HG03342 (cell line): ENCODE data around the gene SCO1.

ENCODE experiments used
- ATAC-seq: cut with Tn5 transposase; IDR thresholded peaks from one replicate; pipeline ENCODE4 v1.9.1; 2021; ENCODE audit warnings: mild to moderate bottlenecking, moderate library complexity; ENCODE audit not compliant: unreplicated experiment

The SCO1 gene

DNA sequence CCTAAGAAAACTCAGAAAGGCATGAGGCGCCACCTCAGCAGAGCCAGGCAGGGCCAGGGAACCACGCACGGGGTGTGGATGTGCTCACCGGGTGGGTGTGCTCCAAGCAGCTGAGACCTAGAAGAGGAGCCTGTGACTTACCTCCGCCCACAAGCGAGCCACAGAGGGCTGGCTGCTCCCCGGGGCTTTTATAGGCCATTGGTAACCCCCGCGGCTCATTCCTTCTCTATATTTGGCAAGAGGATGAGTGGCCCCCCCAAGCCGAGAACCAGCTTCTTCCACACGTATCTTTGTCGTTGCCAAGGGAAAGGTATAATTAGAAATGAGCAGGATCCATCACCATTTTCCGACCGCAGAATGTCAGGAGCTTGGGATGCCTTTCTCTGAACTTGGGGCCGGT is 40.2 kb downstream of the SCO1 start, which contains the start of gene MYH3:
TSS of gene MYH3 (minus strand) at position 162 of the 400 bp plus-strand sequence. CDS start 2,245 bp downstream, outside the sequence.
- ATAC-seq, result no peak

GRCh38 chr17:10653987-10654386 is 43.3 kb downstream of the SCO1 start:
- ATAC-seq, result no peak

DNA sequence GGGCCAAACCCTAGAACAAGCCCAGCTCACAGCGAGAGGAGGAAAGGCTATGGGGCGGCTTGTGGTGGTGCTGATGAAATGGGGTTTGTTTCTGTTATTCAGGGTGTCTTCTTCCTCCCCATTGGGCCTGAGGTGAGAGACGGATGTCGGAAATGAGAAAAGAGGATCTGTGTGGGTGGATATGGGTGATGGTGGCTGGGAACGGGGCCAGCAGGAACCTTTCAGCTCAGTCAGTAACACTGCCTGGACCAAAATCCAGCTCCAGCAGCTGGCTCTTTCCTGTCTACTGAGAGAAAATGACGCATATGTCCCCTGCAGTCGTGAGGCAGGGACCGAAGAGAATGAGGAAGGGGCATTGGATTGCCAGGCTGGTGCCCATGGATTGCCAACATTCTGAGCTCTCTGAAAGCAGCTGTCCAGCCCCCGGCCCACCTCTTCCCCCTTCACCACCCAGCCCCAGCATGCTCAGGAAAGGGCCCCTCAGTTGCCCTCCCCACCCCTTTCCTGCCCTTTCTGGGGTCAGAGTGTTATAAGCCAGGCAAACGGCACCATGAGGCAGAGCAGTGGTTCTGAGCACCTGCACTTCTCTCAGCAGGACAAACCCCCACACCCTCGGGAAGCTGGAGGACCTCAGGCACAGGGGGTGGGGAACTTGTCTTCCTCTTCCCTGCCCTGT is 44.2 kb downstream of the SCO1 start:
- no peak for ATAC-seq

GRCh38 chr17:10651927-10652326 is 45.4 kb downstream of the SCO1 start:
- ATAC-seq, result no peak

DNA sequence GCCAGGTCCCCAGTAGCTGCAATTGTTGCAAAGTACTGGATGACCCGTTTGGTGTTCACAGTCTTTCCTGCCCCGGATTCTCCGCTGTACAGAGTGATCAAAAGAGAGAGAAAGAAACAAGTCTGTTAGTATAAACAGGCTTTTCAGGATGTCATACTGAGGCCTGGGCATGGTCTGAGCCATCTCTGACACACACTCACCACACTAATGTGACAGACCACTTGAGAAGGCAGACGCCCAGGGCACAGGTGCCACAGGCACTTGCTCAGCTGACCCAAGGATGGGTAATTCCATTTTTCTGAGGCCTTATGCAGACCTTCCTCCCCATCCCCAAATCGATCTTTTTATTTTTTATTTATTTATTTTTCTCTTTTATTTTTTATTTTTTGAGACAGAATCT is 47.7 kb downstream of the SCO1 start:
- no peak for ATAC-seq

DNA sequence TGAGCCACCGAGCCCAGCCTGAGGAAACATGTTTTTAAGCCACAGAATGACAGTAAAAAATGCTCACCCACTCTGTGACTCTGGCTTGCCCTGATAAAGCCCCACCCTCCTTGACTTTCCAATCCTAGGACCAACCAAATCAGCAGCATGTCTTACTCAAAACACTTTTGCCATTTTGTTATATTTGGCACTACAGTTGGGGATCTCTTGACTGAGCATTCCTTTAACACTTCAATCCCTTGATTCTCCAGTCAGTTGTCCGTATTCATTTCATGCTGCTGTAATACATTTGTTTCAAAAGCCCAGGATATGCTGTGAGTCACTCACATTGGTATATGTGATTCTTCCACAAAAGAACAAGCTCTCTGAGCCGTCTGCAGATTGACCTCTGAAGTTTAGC is 48.4 kb downstream of the SCO1 start:
- ATAC-seq, result no peak

- no peak for ATAC-seq
Measured at GRCh38 chr17:10648381-10648780, 49.0 kb downstream of the SCO1 start.

GRCh38 chr17:10646392-10646990 is 50.8 kb downstream of the SCO1 start:
- peak; percentile 65 for ATAC-seq

DNA sequence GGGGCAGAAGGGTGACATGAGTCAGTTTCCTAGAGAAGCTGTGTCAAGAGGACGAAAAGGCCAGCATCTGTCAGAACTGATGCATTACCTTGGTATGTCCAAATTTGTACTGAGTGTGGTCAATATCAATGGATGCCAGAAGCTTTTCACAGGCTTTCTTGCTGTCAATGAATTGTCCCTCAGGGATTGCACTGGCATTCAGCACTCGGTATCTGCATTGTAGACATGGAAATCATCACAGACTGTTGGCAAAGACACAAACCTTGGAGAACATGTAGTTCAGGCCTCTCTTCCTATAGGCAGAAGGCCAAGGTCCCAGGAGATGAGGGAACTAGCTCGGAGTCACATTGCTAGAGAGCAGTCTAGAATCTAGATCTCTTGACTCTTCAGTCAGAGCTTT is 56.9 kb downstream of the SCO1 start:
- ATAC-seq, result no peak

DNA sequence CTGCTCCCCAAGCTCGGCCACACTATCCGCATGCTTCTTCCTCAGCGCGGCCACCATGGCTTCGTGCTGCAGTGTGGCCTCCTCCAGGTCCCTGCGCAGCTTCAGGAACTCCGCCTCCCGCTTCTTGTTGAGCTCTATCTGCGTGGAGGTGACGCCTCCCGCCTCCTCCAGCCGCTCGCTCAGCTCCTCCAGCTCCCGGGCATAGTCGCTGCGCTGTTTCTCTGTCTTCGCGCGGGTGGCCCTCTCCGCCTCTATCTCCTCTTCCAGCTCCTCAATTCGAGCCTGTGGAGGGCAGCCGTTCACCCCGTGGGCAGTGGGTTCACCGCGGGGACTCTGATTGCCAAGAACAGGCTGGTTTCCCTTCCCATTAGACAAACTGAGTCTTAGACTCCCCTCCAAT is 59.2 kb downstream of the SCO1 start:
- no peak for ATAC-seq

DNA sequence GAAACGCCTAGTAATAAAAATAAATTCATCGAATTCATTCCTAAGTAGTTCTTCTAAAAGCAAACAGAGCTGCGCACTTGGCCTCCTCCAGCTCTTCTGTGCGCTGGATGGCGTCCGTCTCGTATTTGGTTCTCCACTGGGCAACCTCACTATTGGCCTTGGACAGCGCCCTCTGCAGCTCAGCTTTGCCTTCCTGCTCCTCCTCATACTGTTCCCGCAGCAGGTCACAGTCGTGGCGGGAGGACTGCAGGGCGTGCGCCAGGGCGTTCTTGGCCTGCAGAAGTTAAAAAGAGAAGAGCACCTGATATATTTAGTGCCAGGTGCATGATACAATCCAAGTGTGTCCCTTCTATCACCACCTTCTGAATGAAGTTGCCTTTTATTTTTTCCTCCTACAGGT is 62.0 kb downstream of the SCO1 start:
- ATAC-seq, result no peak

DNA sequence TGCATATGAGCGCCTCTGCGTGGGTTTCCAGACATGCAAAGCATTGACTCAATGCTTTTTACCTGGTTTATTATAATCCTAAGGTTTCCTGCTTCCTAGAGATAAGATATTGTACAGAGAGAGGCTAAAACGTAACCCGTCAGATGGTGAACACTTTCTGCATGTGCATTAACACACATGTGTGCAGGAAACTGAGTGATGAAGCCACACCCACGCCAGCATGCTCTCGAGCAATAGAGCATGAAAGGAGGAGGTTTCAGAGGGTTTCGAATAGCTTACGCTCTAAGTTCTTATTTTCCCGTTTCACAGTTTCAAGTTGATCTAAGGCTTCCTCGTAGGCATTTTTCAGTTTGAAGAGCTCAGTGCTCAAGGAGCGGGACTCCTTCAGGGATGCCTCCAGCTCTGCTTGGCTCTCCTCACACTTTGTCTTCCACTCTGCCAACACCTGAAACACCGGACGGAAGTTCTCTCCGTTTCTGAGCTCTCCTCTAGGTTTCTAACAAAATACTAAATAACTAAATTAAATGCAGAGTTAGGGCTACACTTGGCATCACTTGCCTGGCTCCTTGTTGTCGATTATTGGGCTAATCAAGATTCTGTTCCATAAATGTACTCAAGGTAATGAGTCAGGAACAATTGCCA is 63.5 kb downstream of the SCO1 start:
- ATAC-seq, result peak; percentile 93

- no peak for ATAC-seq
Measured at GRCh38 chr17:10631701-10632100, 65.6 kb downstream of the SCO1 start.

GRCh38 chr17:10631048-10631700 is 66.2 kb downstream of the SCO1 start:
- no peak for ATAC-seq

DNA sequence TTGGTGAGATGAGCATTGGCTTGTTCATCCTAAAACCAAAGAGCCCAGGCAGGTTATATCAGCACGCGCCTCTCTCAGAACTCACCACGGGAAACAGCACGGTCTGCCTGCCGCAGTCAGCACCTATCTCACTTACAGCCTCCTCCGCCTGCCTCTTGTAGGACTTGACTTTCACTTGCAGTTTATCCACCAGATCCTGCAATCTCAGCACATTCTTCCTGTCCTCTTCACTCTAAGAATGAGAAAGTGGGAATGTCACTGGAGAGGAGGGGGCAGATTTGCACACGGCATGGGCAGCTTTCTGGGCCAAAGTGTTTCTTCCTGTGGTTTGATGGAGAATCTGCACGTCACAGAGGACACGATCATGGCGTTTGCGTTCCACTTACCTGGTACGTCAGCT is 67.6 kb downstream of the SCO1 start:
- no peak for ATAC-seq

DNA sequence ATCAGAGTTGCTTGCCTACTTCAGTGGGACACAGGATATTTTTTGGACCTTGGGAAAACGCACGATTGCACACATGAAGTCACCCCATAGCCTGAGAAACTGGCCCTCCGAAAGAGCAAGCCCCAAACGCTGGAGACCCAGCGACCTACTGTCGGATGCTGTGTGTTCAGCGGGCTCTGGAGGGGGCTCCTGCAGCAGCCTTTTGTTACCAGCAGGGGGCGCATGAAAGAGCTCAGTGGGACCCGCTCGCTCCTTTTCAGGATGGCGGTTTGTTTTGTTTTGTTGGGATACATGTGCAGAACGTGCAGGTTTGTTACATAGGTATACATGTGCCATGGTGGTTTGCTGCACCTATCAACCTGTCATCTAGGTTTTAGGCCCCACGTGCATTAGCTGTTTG is 68.6 kb downstream of the SCO1 start:
- ATAC-seq, result no peak

DNA sequence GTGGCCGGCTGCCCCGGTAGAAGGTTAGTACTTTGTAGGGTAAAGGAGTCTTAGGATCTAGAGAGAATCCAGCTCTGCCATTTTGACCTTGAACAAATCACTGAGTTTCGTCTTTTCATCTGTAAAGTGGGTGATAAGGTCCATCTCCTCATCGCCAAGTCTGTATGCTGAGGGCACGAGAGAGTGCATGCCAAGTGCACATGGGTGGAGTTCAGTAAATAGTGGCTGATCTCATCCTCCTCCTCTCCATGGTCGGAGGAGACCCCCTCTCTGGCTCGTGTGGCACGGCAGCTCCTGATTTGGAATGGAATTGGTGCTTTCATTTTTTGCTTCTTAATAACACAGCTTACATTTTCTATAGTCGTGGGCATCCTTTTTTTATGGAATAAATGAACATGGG is 70.9 kb downstream of the SCO1 start:
- no peak for ATAC-seq

- ATAC-seq, result no peak
Measured at GRCh38 chr17:10624969-10625368, 72.4 kb downstream of the SCO1 start.

- ATAC-seq, result no peak
Measured at GRCh38 chr17:10623737-10624338, 73.5 kb downstream of the SCO1 start.

GRCh38 chr17:10622617-10623485 is 74.5 kb downstream of the SCO1 start:
- ATAC-seq, result no peak
